ENCODE measurements around the gene DCANP1. TPM values are rescaled to one million over a fixed set of nuclear protein-coding genes. Genes with fewer than 3 reads are reported as not detected.

DCANP1 gene
- total RNA-seq, 4 donors from 2014 or later = not detected

DNA sequence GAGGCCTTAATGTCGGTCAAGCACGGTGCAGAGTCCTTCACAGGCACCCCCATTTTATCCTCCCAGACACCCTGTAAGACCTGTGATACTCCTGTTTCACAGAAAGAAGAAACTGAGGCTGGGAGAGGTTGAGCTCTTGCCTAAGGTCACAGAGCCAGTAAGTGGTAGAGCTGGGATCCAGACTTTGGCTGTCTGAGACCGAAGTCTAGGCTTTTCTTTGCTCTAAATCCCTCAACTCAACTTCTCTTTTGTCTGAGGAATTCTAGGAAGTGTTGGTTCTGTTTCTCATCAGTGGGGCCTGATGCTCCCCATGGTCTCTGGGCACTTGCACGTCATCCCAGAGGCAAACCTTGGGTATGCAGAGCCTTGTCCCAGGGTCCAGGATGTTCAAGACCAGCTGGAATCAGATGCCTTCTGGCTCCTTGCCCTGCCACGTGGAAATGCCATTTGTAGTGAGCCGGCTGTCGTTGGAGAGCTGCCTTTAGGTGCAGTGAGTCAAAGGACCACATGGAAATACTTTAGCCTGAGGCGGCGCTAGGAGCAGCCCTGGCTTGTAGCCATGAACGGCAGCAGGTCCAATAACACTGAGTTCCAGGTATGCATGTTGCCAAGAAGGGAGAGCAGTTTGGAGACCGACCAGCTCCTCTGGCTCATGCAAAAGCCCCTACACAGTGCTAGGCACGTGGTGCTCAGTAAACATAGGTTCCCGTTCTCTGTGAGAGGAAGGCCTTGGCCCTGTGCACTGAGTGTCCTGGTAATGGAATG is 9.2 kb downstream of the DCANP1 start:
- TF ChIP-seq EP300 (IDR thresholded peaks at IDR 0.05) (no peak), POLR2AphosphoS5 (IDR thresholded peaks at IDR 0.05) (no peak), POLR2A (IDR thresholded peaks at IDR 0.05) (no peak)
- TF ChIP-seq, protein P1, sequence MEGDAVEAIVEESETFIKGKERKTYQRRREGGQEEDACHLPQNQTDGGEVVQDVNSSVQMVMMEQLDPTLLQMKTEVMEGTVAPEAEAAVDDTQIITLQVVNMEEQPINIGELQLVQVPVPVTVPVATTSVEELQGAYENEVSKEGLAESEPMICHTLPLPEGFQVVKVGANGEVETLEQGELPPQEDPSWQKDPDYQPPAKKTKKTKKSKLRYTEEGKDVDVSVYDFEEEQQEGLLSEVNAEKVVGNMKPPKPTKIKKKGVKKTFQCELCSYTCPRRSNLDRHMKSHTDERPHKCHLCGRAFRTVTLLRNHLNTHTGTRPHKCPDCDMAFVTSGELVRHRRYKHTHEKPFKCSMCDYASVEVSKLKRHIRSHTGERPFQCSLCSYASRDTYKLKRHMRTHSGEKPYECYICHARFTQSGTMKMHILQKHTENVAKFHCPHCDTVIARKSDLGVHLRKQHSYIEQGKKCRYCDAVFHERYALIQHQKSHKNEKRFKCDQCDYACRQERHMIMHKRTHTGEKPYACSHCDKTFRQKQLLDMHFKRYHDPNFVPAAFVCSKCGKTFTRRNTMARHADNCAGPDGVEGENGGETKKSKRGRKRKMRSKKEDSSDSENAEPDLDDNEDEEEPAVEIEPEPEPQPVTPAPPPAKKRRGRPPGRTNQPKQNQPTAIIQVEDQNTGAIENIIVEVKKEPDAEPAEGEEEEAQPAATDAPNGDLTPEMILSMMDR (IDR thresholded peaks at IDR 0.05) = no peak
- DNase-seq (ENCODE audit: low spot score in 2 of 2) = no peak
- 37% methylated on average over 11 of the region's 13 CpGs for WGBS
- Histone ChIP-seq H3K9me3 (no peaks in the 10 kb centered on the region), H3K4me1 (peaks cover 17% of the 10 kb centered on the region), H3K27me3 (peaks cover 24% of the 10 kb centered on the region), H3K36me3 (no peaks in the 10 kb centered on the region), H3K4me3 (no peak overlapping the region), H3K27ac (no peak overlapping the region)

GRCh38 chr5:135437422-135437795 is 9.7 kb downstream of the DCANP1 start:
- peaks cover 17% of the 10 kb centered on the region for H3K4me1 ChIP-seq
- DNase-seq (ENCODE audit: low spot score in 2 of 2) = no peak
- peaks cover 24% of the 10 kb centered on the region for H3K27me3 ChIP-seq
- H3K4me3 ChIP-seq = no peak overlapping the region
- TF ChIP-seq, protein P1 (IDR thresholded peaks at IDR 0.05) = no peak
- TF ChIP-seq POLR2AphosphoS5 (IDR thresholded peaks at IDR 0.05) = no peak
- no peak for TF ChIP-seq EP300 (IDR thresholded peaks at IDR 0.05)
- TF ChIP-seq POLR2A (IDR thresholded peaks at IDR 0.05) = no peak
- no peaks in the 10 kb centered on the region for H3K36me3 ChIP-seq
- H3K27ac ChIP-seq = no peak overlapping the region
- 83% methylated on average over 7 of the region's 7 CpGs for WGBS
- H3K9me3 ChIP-seq = no peaks in the 10 kb centered on the region

GRCh38 chr5:135436951-135437418 is 10.2 kb downstream of the DCANP1 start:
- DNase-seq (ENCODE audit: low spot score in 2 of 2) = no peak
- WGBS = 77% methylated on average over 7 of the region's 7 CpGs

DNA sequence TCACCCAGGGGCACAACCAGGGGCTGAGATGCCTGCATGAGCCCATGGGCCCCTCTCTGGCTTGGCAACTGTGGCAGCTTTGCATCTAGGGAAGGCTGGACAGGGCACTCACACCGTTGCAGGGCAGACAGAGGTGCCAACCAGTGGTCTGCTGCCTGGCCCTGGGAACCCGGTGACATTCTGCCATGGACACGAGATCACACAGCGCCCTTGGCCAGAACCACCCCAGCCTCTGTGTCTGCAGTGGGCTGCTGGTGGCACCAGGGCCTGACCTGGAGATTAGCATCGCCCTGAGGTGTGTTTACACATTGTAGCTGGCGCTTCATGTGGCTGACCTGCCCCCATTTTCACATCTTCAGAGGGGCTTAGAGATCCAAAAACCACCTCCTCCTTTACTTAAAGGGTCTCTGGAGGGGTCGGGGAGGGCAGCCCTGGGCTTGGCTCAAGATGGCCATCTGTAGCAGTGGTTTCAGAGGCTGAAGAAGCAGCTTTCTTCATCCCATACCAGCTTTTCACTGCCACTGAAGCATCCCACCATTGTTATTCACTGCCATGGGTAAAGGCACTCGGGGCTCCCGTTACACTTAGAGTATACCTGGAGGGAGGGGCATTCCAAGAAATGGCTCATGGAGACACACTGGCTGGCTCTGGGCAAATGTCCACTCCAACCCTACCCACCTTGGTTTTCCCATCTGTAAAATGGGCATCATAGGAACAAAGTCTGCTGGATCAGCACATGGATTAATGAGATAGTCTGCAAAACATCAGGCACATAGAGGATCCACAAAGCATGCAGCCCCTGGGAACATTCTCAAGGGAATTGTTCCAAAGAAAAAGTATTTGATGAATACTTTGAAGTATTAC is 11.4 kb downstream of the DCANP1 start:
- Histone ChIP-seq H3K4me3 (no peak overlapping the region), H3K4me1 (peaks cover 13% of the 10 kb centered on the region), H3K9me3 (no peaks in the 10 kb centered on the region), H3K36me3 (no peaks in the 10 kb centered on the region), H3K27me3 (peaks cover 24% of the 10 kb centered on the region), H3K27ac (no peak overlapping the region)
- WGBS = 80% methylated on average over 3 of the region's 9 CpGs
- no peak for DNase-seq (ENCODE audit: low spot score in 2 of 2)
- TF ChIP-seq, protein P1 (IDR thresholded peaks at IDR 0.05) = no peak
- TF ChIP-seq EP300 (IDR thresholded peaks at IDR 0.05) (no peak), POLR2A (IDR thresholded peaks at IDR 0.05) (no peak), POLR2AphosphoS5 (IDR thresholded peaks at IDR 0.05) (no peak)

More at GRCh38 chr5:135436951-135437418, 10.2 kb downstream of the DCANP1 start:
- H3K4me3 ChIP-seq = no peak overlapping the region
- no peaks in the 10 kb centered on the region for H3K36me3 ChIP-seq
- no peaks in the 10 kb centered on the region for H3K9me3 ChIP-seq
- peaks cover 17% of the 10 kb centered on the region for H3K4me1 ChIP-seq
- TF ChIP-seq, protein P1 (IDR thresholded peaks at IDR 0.05) = no peak
- no peak overlapping the region for H3K27ac ChIP-seq
- peaks cover 24% of the 10 kb centered on the region for H3K27me3 ChIP-seq
